Forelimb muscle (tissue), 1 donor: ENCODE results near the gene ARG1. TPM values are rescaled to one million over a fixed set of nuclear protein-coding genes. Genes with fewer than 3 reads are reported as not detected.
A peak's percentile ranks its signal among the peaks of the same experiment; 100 is the strongest.

Experiments used
- DNase-seq: peaks from one replicate; pipeline ENCODE4 v3.0.0-alpha.2; 2013; ENCODE audit warnings: low read depth
- polyA plus RNA-seq: library from polyadenylated mRNA; unstranded; fragments of 120-200 nt; gene quantifications from one replicate; pipeline ENCODE4 v1.2.1, GENCODE V29; 2013; ENCODE audit not compliant: insufficient read length

The ARG1 gene
- polyA plus RNA-seq, 1 donor, result 0.44 TPM

DNA sequence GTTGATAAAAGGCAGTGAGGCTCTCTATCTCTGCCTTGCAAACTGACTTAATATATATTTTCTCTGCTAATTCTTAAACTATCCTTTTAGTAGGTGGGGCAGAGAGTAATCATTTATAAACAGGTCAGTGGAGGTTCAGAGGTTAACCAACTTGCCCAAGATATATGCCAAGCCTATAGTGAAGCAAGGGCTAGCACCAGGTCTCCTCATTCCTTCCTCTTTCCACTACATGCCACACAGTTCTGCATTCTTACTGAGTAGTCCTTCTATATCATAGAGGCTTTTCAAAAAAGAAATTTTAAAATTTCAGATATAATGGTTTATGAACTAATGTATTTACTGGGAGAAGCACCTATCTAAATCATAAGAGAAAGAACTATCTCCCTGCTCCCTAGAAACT is 8.5 kb downstream of the ARG1 start:
- DNase-seq, result no peak

DNA sequence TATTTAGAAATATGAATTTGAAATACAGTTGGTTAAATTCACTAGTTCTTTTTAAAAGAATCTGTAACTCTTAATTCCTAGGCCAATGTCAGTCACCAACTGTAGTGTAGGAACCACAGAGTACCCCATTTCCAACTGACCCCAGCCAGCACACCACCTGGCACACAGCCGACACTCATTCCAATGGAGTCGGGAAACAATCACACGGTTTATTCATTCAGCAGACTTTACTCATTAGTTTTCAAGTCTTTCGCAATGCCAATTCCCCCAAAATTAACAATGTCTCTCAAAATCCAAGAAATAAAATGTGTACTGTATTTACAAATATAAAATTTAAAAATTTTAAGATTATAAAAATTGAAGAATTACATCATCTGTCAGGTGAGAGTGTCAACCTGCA is 13.5 kb downstream of the ARG1 start:
- DNase-seq, result no peak

DNA sequence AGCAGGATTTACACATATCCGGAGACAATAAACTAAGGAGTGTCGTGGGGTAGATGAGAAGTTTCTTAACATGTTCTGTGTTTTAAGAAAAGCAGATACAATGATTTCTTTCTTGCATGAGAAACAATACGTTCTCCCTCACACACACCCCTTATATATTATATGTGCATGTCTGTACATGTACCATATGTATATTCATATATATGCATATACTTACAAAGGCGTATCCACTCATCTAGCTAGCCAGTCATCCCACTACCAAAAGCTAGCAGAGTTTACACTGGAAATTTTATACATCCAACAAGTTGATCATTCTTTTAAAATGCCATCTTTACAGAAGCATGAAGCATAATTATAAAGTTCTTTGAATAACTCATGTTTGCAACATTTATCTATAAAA is 14.9 kb downstream of the ARG1 start:
- no peak for DNase-seq

DNA sequence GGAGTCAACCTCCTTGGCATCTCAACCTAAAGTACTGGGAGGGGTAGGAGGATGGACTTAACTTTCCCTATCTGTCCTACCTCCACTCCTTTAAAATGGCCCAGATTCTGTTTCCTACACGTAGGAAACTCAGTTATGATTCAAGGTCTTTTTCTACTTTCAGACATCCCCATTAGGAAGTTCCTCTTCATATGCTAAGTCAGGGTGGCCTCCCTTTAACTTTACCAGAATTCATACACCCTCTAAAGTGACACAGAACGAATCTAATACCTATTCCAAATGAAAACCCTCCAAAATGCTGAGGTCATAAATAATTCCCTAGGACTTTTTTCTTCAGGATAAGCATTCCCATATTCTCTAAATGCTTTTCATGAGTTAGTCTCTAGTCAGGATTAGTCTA is 15.6 kb downstream of the ARG1 start:
- no peak for DNase-seq

DNA sequence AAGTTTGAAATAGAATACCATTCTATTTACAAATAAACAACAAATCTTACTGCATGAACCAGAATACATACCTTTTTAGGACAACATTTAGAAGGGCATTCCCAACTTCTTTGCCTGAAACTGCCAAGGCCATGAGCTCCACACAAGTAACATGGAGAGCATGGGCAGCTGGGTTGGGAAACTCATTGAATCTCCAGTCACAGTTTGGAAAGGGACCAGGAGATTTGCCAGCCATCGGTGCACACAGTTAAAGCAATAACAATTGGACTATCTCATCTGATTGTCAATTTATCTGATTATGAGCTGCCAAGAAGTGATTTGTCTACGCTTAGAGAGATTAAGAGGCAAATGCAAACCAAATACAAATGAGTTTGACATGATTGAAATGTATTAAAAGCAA is 19.9 kb downstream of the ARG1 start:
- no peak for DNase-seq

DNA sequence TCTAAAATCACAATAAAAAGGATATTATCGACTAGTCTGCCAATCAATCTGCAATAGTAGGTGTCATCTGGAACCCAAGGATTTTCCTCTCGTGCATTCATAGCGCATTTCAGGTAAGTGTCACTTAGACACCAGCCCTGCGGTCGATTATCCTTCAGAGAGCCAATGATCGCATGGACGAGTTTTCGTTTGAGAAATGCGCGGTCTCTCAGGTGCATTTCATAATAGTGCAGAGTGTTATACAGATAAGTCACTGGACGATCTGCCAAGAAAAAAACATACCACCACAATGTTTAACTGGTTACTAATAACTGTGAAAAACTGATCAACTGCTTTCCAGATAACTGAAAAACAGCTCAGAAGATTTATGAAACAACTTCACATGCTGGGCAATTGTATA is 21.0 kb downstream of the ARG1 start:
- no peak for DNase-seq

DNA sequence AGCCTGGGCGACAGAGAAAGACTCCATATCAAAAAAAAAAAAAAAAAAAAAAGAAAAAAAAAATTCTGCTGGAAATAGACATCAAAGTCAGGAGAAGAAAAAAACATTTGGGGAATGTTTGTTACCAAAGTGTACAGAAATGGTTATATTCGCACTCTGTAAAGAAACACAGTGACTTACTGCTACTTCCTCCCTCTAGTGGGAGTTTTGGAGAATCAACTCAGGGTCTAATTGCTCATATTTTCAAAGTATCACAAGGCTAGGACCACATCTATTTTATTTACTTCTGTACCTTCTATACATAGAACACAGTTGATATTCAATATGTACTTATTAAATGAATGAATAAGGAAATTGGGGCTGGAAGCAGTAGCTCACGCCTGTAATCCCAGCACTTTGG is 24.4 kb downstream of the ARG1 start:
- no peak for DNase-seq

DNA sequence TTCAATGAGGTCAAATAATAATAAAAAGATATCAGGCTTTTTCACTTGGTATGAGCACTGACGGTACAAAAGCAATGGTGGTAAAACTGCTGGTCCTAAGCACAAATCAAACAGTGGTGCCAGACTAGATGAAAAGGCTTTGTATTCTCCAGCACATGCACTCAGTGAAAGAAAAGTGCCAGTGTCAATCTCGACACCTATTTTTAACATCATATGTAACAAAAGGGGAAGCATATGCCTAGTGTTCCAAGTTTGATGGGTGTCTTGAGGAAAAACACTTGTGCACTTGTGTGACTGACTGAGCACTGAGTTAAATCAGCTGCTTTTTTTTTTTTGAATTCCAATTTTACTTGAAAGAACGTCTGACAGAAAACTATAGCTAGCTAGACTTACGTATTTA is 27.7 kb downstream of the ARG1 start:
- DNase-seq, result no peak

DNA sequence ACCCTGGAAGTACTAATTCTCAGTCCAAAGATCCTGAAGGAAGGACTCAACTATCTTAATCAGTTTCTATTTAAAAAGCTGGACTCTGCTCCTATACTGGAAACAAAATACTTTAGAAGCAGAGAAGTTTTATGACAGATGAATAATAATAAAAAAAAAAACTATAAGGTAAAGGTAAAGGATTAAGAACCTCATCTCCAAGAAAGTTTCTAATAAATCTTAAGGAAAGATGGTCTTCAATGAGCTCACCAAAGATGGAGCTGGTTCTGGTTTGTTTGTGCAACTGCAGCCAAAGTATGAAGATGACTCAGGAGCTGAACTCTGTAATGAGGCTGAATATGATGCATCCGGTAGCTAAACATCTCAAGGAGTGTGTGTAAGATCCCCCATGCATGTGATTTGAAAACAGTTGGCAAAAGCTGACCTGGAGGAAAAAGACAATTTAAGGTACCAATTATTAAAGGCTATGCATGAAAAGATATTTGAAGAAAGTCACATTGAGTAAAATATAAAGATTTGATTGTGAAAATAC is 29.8 kb downstream of the ARG1 start:
- no peak for DNase-seq

DNA sequence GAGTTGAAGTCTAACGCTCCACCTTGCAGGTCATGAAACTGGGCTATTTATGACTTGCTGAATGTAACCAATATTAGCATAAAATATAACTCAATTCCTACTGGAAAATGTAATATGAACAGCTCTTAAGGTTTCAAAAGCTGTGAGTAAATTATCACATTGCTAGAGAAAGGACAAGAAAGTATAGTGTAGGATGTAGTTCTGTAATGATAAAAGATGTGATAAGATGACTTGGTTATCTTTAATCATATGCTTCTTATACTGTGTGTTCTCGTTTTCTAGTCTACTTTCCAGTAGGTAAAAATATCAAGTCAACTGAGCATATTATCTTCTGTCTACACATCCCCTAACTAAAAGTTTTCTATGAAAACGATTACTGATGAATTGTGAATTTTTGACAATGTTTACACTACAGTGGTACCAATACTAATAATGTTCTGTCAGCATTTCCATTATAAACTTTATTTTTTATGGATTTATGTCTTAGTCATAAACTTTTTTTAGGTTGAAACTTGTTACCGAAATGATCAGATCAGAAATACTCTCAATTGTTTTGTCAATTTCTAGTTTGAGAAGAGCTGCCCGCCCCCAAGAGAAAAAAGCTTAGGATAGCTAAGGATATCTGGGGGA is 40.4 kb downstream of the ARG1 start:
- DNase-seq, result no peak

DNA sequence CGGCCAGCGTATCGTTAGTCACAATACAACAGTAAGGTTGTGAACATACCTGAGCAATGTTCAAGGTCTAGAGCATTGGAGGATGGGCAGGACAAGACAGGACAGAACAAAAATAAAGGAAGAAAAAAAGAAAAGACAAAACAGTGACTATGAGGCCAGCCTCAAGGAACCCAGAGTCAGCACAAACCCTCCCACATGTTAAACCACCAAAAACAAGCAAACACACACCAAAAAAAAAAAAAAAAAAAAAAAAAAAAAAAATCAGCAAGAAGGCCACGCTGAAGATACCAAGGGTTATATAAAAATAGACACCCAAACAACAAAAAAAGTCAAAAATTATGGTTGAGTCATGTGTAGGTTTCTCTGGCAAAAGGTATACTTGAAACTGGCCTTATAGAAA is 42.2 kb downstream of the ARG1 start:
- no peak for DNase-seq

DNA sequence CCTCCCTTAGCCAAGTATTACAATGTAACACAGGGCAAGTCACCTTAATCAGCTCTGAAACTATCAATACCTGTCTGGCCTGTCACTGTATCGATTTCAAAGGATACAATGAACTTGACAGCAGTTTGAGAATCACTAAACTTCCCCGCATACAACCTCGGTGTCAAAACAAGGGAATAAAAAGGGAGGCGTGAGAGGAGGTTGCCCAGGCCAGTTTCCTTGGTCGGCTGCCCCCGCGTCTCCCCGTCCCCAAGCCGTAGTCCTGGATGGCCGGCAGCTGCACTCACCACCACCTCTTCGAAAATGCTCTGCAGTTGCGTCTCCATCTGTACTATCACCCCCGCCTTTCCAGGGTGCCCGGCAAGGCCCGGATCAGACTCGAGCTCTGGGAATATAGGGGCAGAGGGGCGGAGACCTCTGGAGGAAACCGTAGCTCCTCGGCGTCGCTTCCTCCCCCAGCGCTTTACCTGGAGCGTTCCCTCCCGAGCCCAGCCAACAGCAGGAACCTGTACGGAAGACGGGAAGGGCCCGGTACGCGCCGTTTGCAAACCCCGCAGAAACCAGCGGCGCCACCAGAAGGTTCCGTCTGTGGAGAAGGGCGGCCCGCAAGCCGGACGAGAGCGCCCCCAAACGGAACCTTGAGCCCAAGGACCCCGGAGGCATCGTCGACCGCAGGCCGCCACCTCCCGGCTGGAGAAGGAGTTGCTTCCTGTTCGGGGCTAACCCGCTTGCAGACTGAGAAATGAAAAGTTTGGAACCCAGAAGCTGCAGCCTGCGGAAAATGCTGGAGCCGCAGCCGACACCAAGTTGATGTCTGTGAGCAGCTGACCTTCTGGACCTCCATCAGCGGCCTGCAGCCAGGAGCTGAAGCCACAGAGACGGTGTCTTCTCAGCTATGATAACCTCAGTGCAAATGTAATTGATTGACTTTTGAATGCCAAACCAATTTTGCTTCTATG is 55.0 kb downstream of the ARG1 start, which contains the start of gene MED23:
Gene MED23, minus strand, starts transcription at position 519 of the 959 bp plus-strand sequence. Its CDS starts 193 bp downstream, at position 326.
- DNase-seq, result peak; percentile 68

DNA sequence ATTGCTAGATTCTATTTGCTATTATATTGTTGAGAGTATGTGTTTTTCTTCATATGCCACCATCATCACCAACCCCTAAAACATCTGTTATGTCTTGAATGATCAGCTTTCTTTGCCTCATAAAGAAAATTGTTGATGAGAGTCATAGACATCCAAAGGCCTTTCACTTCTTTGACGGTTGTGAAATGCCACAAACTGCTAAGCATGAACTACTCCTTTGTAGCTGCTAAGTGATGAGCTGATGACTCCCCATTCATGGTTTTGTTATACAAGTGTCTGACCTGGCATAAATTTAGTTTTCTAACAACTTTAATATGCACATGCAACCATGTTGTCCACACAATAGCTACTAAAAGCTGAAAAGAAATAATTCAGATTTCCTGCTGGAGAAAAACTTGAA is 55.7 kb downstream of the ARG1 start:
- no peak for DNase-seq

DNA sequence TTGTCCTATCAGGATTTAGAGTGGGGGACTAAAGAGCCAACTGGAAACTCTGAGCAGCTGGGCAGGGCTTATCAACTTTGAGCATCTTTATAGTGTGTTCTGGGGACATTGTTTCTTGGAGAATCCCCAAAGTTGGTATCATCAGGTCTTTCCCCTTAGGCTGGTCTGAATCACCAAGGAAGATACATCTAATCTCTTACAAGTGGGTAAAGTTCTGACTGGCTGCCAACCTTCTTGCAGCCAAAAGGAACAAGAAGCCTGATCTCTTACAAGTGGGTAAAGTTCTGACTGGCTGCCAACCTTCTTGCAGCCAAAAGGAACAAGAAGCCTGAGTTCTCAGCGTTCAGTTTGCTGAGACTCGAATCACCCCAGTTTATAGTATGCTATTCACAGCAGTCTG is 56.6 kb downstream of the ARG1 start:
- DNase-seq, result no peak

DNA sequence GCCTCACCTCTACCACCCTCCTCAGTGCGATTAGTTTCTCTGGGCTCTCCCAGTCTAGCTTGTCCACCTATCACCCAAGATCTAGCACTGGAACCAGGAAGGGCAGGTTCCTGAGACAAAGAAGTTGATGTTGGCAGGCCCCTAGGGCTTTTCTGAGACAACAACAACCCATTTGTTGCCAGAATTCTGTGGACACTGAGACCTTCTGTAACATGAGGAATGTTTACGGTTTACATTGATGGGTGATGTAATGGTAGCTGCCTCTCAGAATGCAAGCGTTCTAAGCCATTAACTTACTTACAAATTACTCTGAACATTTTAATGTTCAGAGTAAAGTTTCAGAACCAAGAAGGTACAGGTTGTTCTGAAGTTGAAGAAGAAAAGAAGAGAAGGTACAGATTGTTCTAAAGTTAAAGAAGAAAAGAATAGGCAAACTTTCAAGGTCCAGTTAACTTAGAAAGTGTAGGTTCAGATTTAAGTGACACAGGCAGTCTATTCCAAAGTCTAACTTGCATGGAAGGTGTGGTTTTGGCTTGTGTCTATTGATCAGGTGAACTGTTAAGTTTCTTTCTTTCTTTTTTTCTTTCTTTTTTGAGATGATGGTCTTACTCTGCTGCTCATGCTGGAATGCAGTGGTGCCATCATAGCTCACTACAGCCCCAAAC is 58.7 kb downstream of the ARG1 start:
- no peak for DNase-seq

Other genes with a start within 250 kb of the ARG1 start
- gene MED23, start 55.0 kb downstream of the ARG1 start, polyA plus RNA-seq, result 23.7 TPM
- gene ENPP3, start 64.1 kb downstream of the ARG1 start, polyA plus RNA-seq, result 0.59 TPM
- not detected for gene OR2A4, start 128.2 kb downstream of the ARG1 start, polyA plus RNA-seq
- 0.10 TPM for gene CTAGE9, start 137.8 kb downstream of the ARG1 start, polyA plus RNA-seq
- 11.3 TPM for gene ENPP1, start 234.8 kb downstream of the ARG1 start, polyA plus RNA-seq